SK-N-MC (cell line): Measurements from ENCODE around the gene JPH3.

Experiments used
- EZH2 ChIP-seq: fragments of 200-600 bp; sonication (generic); IDR thresholded peaks from one replicate; pipeline ENCODE4 v1.6.1; 2017; ENCODE audit warnings: antibody characterized with exemption
- FOXP2 ChIP-seq: optimal IDR thresholded peaks from 2 replicates; pipeline ENCODE3; 2011; ENCODE audit warnings: mild to moderate bottlenecking, moderate library complexity; ENCODE audit not compliant: insufficient read depth; ENCODE audit errors: extremely low read length, control extremely low read depth
- POLR2AphosphoS5 ChIP-seq: IDR thresholded peaks from 2 replicates; pipeline ENCODE4 v1.6.1; 2012; ENCODE audit warnings: mild to moderate bottlenecking, low read depth, low read length, borderline replicate concordance

GRCh38 chr16:87626401-87626800 lies 24.1 kb downstream of the JPH3 start:
- TF ChIP-seq EZH2 (no peak), POLR2AphosphoS5 (no peak), FOXP2 (no peak)
